Fibroblast of gingiva (primary cell): ENCODE data around the gene ADGRF5.
"Not testable (repeated sequence)": the region's sequence is repeated elsewhere in the genome, so short reads cannot be mapped to it uniquely, and the experiment has no call there.

Source experiments
- DNase-seq: peaks from one replicate; pipeline ENCODE4 v3.0.0-alpha.2; 2011; ENCODE audit warnings: low read depth

The ADGRF5 gene

GRCh38 chr6:46888578-46888977 lies 33.2 kb downstream of the ADGRF5 start:
- no peak for DNase-seq

DNA sequence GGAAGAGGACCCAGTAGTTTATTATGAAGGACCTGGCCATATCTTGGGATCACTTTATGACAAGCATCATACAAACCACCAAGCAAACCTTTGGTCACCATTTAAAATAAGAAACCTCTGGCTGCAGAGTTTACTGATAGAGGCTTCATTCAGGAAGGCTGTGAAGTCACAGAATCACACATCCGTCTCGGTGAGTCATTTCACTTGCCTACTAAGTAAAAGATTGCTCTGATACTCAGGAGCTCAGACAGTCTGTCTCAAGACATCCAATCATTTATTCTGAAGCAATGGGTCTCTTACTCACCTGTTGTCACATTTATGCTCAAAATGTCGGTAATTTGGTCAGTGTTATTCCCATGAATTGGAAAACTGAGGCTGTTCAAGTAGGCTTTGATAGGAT lies 33.7 kb downstream of the ADGRF5 start:
- no peak for DNase-seq

GRCh38 chr6:46882645-46883044 lies 39.1 kb downstream of the ADGRF5 start:
- DNase-seq: no peak

- DNase-seq: no peak
Observed at GRCh38 chr6:46879003-46879402, 42.7 kb downstream of the ADGRF5 start.

DNA sequence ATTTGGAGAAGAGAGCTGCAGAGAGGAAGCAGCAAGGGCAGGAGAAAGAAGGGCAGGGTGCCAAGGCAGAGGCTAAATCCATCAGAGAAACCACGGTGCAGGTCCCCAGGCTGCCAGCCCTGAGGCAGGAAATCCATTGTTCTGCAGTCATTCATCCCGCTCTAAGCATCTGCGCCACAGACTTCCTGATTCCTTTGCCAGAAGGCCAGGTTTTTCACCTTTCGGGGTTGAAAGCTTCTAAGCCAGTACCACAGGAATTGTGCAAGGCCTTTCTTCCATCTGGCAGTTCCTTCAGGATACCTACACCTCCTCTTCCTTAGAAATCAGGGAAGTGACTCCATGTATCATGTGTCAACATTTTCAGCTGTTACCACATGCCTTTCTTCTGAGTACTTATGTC lies 45.6 kb downstream of the ADGRF5 start:
- no peak for DNase-seq

DNA sequence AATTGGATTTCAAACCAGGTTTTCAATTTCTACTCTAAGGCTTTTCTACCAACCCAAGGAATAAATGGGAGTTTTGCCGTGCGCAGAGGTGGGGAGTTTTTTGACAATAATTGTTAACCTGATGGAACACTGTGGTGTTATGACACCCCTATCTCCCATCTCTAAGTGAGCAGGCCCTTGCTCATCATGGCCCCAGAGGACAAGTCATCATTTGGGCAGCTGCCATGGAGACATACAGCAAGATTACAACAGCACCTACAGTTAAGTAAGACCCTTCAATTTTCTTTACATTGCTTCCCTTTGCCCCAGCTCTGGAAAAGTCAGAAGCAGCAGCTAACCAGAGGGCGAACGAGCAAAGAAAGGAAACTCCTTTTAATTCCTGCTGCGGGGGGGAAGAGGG lies 54.3 kb downstream of the ADGRF5 start:
- no peak for DNase-seq

GRCh38 chr6:46865221-46865620 lies 56.5 kb downstream of the ADGRF5 start:
- DNase-seq: no peak

DNA sequence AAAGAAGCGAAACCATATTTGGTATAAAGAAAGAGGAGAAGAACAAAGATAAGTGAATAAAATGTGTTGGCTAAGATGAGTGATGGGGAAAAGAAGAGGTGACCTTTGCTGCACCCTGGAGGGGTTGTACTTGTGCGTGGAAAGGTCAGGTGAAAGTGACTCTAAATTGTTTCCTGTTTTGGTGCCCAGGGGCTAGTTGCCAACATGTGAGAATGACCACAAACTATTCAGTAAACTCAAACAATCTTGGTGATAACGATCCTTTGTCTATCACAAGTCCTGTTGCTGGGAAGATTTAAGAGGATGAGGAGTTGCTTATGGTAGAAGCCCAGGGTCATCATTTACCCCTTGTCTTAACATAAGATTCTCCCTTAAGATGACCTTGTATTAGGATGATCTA lies 57.9 kb downstream of the ADGRF5 start:
- DNase-seq: no peak

DNA sequence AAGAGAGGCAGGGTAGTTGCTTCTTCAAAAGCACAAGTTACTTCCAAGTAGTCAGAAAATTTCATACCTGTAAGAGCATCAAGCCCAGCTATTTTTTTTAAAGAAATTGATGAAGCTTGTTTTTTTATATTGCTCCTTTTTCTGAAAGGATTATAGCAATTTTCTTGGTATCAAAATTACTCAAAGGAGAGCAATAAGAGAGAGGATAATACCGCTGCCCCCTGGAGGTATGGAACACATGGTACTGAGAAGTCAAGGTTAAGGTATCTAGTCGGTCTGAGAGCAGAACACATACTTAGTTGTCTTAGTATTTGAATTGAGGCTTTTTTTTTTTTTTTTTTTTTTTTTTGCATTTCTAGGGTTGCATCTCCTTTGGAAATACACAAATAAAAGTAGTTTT lies 59.4 kb downstream of the ADGRF5 start:
- DNase-seq: no peak

DNA sequence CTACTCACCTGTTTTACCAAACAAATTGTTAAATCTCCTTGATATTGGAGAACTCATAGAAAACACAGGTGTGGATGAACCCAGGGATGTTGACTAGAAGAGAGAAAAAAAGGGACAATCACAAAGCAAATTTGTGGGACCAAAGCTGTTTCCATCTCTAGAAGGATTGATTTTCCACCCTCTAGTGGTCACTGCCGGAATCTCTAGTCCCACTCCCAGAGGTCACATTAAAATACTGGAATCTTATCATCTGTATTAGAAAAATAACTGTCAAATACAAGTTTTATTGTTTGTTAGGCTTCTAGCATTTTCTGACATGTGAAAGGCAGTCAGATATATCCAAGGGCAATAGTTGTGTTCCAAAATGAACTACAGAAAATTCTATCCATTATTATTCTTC lies 65.8 kb downstream of the ADGRF5 start:
- not testable (repeated sequence) for DNase-seq

DNA sequence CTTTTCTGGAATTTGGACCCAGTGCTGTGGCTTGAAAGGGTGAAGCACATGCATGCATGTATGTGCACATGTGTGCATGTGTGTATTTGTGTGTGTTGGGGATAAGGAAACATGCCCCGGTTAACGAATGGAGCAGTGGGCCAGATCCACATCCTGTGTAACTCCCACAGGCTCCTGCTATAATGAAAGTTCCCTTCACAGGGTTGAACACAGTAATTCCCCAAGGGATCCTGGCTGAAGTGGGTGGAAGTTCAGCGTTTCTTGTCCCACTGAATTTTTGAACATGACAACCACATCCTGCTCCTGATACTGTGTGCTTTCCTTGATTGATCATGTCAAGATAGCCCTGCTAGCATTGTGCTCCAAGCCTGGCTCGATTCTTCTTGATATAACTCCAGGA lies 70.2 kb downstream of the ADGRF5 start:
- DNase-seq: not testable (repeated sequence)

DNA sequence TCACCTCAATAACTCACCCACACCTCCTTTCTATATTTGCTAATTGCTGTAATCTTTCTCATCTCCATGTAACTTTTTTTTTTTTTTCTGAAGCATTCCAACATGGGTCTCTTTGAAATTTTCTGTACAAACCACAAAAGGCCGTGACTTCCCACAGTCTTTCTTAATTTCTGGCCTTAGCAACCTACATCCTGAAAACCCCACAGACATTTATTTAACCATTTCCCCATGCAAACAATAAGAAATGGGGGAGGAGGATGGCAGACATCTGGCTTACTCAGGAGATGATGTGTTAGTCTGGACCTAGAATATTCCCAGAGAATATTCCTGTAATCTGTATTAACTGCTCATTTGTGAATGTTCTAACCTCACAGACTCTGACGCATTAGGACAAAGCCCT lies 70.9 kb downstream of the ADGRF5 start:
- no peak for DNase-seq

GRCh38 chr6:46849361-46849690 lies 72.4 kb downstream of the ADGRF5 start:
- no peak for DNase-seq

- peak; percentile 57 for DNase-seq
Observed at GRCh38 chr6:46848684-46849360, 72.9 kb downstream of the ADGRF5 start.

GRCh38 chr6:46845126-46845525 lies 76.6 kb downstream of the ADGRF5 start:
- no peak for DNase-seq

- not testable (repeated sequence) for DNase-seq
Observed at GRCh38 chr6:46842252-46842846, 79.4 kb downstream of the ADGRF5 start.

DNA sequence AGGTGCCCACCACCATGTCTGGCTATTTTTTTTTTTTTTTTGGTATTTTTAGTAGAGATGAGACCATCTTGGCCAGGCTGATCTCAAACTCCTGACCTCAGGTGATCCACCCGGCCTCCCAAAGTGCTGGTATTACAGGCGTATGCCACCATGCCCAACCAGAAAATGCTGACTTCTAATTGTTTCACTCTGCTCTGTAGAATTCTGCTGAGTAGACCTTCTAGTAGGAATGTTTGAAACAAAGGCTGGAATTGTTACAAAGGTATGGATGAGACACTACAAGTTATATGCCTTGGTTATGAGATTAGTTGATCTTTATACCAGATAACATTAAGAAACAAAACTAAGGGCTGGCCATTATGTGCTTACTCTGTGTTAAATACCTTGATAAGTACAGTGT lies 83.7 kb downstream of the ADGRF5 start:
- no peak for DNase-seq

- DNase-seq: not testable (repeated sequence)
Observed at GRCh38 chr6:46834991-46835390, 86.7 kb downstream of the ADGRF5 start.

- DNase-seq: not testable (repeated sequence)
Observed at GRCh38 chr6:46834257-46834916, 87.4 kb downstream of the ADGRF5 start.

DNA sequence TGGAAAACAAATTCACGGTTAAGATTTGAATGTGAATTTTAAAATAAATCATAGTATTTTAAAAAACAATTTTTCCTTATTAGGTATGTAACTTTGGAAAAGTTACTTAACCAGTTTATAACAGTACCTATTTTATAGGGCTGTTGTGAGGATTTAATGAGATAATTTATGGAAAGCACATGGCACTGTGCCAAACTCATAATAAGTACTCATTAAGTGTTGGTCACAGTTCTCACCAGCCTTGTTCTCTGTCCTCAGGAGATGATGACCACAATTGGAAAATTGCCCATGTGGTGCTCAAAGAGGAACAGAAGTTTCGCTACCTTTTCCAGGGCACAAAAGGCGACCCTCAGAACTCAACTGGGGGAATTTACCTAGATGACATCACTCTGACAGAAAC lies 88.9 kb downstream of the ADGRF5 start:
- no peak for DNase-seq

DNA sequence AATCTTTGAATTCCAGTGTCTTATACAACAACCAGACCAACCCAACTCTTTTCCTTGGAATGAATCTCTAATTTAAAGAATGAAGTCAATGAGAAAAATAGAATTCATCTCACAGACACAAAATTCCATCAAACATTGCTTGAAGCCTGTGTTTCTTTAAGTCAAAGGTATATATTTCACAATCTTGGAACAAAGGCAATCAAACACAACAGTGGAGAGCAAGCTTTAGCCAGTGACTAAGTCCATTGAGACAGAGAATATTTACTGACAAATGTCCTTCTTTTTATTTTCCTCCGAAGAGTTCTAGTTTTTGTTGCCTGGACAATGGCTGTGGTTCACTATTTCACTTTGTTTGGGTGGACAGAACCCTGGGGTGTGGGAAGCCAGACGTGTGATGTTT lies 92.8 kb downstream of the ADGRF5 start:
- DNase-seq: no peak

- DNase-seq: no peak
Observed at GRCh38 chr6:46821458-46821881, 100.3 kb downstream of the ADGRF5 start.

DNA sequence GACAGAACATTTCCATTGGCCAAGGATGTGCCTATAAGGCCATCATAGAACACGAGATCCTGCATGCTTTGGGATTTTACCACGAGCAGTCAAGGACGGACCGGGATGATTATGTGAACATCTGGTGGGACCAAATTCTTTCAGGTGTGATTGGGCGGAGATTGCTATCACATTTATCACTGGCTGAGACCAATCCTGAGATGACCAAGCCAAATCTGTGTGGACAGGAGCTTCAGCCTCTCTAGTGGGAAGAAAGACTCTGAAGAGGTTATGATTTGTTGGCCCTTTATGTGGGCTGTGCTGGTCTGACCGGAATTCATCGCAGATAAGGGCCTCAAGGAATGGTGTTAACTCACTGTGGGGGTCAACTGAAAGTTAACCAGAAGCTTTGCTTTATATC lies 102.2 kb downstream of the ADGRF5 start:
- DNase-seq: no peak

DNA sequence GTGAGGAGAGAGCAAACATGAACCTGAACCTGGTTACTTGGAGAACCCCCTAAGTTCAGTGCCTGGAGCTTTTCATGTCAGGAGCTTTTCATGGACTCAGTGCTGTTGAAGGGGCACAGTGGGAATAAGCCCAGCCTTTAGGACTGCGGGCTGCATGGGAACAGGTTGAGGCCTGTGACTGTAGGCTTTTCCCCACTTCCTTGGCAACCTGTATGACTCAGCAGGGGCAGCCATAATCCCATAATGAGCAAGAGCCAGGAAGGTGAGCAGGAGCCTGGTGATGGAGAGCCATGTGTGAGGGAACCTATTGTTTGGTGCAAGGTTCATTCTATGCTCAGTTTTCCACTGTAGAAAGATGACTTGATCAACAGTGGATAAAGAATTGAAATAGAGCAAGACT lies 105.1 kb downstream of the ADGRF5 start:
- DNase-seq: no peak
